ENCODE results near the gene GPR65.
A peak's percentile ranks its signal among the peaks of the same experiment; 100 is the strongest.

The GPR65 gene

GRCh38 chr14:88005050-88005481 is at the start of gene GPR65:
GPR65 (plus strand) TSS chr14:88005135; CDS start chr14:88010848, 5,713 bp downstream.
- peak; percentile 84 for DNase-seq

- no peak for DNase-seq
Measured at GRCh38 chr14:87955501-87955900, 49.4 kb upstream of the GPR65 start.

GRCh38 chr14:87960013-87960787 is 44.7 kb upstream of the GPR65 start:
- peak; percentile 62 for DNase-seq

- DNase-seq: no peak
Measured at GRCh38 chr14:87961246-87961645, 43.7 kb upstream of the GPR65 start.

- no peak for DNase-seq
Measured at GRCh38 chr14:87966816-87967215, 38.1 kb upstream of the GPR65 start.

- DNase-seq: no peak
Measured at GRCh38 chr14:87967496-87967895, 37.4 kb upstream of the GPR65 start.

- no peak for DNase-seq
Measured at GRCh38 chr14:87971010-87971409, 33.9 kb upstream of the GPR65 start.

- DNase-seq: no peak
Measured at GRCh38 chr14:87975636-87976035, 29.3 kb upstream of the GPR65 start.

- no peak for DNase-seq
Measured at GRCh38 chr14:87979689-87980088, 25.2 kb upstream of the GPR65 start.

- DNase-seq: no peak
Measured at GRCh38 chr14:87989221-87989955, 15.5 kb upstream of the GPR65 start.

GRCh38 chr14:87989956-87990299 is 15.0 kb upstream of the GPR65 start:
- DNase-seq: no peak

GRCh38 chr14:87990682-87991081 is 14.3 kb upstream of the GPR65 start:
- no peak for DNase-seq

- DNase-seq: no peak
Measured at GRCh38 chr14:87992346-87992717, 12.6 kb upstream of the GPR65 start.

- DNase-seq: peak; percentile 97
Measured at GRCh38 chr14:87992718-87993628, 12.0 kb upstream of the GPR65 start, which contains the start of gene GALC. GALC (minus strand) TSS chr14:87993182; CDS start chr14:87993164, 18 bp downstream.

GRCh38 chr14:87994974-87995373 is 10.0 kb upstream of the GPR65 start:
- peak; percentile 74 for DNase-seq

GRCh38 chr14:87995500-87996290 is 9.2 kb upstream of the GPR65 start:
- no peak for DNase-seq

GRCh38 chr14:87996291-87996592 is 8.7 kb upstream of the GPR65 start:
- no peak for DNase-seq

GRCh38 chr14:87998482-87998881 is 6.5 kb upstream of the GPR65 start:
- DNase-seq: no peak

- no peak for DNase-seq
Measured at GRCh38 chr14:87999277-87999676, 5.7 kb upstream of the GPR65 start.

GRCh38 chr14:88002421-88003075 is 2.4 kb upstream of the GPR65 start:
- no peak for DNase-seq

- DNase-seq: no peak
Measured at GRCh38 chr14:88003425-88003824, 1.5 kb upstream of the GPR65 start.

GRCh38 chr14:88004506-88005036 is 364 bp upstream of the GPR65 start:
- no peak for DNase-seq
